ENCODE results near the gene DPH2.

Gene DPH2, protein sequence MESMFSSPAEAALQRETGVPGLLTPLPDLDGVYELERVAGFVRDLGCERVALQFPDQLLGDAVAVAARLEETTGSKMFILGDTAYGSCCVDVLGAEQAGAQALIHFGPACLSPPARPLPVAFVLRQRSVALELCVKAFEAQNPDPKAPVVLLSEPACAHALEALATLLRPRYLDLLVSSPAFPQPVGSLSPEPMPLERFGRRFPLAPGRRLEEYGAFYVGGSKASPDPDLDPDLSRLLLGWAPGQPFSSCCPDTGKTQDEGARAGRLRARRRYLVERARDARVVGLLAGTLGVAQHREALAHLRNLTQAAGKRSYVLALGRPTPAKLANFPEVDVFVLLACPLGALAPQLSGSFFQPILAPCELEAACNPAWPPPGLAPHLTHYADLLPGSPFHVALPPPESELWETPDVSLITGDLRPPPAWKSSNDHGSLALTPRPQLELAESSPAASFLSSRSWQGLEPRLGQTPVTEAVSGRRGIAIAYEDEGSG

GRCh38 chr1:43969746-43970466 lies at the start of gene DPH2:
Gene DPH2 (plus strand): TSS chr1:43970010. CDS start chr1:43970176, 166 bp downstream.
- peak; percentile 97 for DNase-seq

DNA sequence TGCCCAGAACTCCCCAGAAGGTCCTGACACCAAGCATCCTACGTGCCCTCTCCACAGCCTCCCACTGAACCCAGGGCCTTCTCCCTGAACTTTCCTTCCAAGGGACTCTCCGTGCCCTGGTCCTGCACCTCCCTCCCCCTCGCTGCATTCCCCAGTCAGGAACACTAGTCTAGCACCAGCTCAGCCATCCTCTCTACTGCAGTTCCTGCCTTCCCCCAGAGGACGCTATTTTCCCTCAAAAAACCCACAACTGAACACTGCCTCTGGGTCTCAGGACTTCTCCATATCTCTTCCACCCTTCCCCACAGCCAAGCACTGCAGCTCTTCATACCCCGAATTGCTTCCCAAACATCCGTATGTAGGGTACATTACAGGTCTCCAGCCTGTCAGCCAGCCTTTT lies 48.8 kb upstream of the DPH2 start:
- DNase-seq = no peak

GRCh38 chr1:43924516-43924915 lies 45.3 kb upstream of the DPH2 start:
- DNase-seq = no peak

DNA sequence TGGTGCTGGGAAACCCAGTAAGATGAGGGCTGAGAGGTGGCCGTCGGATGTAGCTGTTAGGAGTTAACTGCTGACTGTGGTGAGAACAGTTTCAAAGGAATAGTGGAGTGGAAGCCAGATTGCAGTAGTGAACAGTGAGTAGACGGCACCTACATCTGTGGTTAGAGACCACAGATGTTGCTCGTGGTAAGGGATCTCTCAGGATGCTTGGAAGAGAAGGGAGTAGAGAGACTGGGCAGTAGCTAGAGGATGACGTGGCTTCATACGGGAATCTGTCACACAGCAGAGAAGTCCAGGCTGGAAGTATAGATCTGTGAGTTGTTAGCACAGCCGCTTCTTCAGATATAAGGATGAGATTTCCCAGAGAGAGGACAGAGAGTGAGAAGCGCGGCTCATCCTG lies 44.0 kb upstream of the DPH2 start:
- DNase-seq = no peak

GRCh38 chr1:43930168-43930948 lies 39.5 kb upstream of the DPH2 start:
- DNase-seq = peak; percentile 25

- DNase-seq = no peak
Observed at GRCh38 chr1:43930949-43931275, 38.9 kb upstream of the DPH2 start.

DNA sequence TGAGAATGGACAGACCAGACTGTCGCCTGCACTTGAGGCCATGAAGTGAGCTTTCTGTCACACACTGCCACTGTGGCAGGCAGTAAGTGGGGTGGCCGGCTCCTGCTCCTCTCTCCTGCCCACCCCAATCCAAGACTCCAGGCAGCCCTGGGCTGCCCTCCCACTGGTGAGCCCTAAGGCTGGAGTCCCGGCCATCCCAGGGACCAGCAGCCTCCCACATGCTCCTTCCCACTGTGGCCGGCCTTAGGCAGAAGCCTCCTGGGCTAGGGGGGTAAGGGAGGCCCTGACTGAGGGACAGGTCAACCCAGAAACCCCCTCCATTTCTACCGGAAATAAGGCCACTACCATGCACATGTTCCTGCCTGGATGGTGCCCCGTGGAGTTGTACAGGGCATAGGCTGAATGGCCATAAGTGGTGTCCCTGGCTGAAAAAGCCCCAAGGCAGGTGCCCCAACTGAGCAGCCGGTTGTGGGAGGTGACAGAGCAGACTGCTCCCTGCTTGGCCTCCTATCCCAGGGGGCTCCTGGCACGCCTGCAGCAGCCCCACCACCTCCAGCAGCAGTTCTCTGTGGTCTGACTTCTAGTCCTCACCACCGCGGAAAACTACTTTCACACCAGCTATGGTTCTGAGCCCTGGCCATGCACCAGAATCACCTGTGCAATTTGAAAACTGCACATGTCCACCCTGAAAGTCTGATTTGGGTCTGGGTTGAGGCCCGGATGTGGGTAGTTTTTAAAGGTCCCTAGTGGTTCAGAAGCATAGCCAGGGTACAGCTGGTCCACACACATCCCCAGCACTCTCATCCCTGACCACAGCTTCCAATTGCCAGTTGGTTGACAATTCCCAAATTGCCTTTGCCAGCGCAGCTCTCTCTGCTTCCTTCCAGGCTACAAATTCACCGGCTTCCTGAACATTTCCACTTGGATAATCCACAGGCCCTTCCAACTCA lies 37.8 kb upstream of the DPH2 start:
- no peak for DNase-seq

- DNase-seq = no peak
Observed at GRCh38 chr1:43932786-43933385, 36.9 kb upstream of the DPH2 start.

- peak; percentile 21 for DNase-seq
Observed at GRCh38 chr1:43933386-43934100, 36.3 kb upstream of the DPH2 start, which contains the start of gene ARTN. Gene ARTN (plus strand): TSS chr1:43933801. CDS start chr1:43935657, 1,856 bp downstream.

- DNase-seq = peak; percentile 62
Observed at GRCh38 chr1:43934101-43934985, 35.5 kb upstream of the DPH2 start.

DNA sequence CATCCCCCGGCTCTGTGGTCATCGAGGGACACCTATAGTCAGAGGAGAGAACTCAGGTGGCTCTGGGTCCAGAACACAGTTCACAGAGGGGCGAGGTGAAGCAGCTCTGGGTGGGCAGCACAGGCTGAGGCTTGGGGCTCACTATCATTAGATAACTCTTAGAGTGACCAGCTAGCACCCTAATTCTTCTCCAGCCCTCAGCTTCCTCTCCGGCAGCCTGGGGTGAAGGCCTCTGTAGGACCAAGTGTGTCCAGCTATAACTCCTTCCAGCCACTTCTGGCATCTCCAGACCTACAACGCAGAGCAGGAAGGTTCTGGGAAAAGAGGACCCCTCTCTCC lies 34.9 kb upstream of the DPH2 start:
- no peak for DNase-seq

DNA sequence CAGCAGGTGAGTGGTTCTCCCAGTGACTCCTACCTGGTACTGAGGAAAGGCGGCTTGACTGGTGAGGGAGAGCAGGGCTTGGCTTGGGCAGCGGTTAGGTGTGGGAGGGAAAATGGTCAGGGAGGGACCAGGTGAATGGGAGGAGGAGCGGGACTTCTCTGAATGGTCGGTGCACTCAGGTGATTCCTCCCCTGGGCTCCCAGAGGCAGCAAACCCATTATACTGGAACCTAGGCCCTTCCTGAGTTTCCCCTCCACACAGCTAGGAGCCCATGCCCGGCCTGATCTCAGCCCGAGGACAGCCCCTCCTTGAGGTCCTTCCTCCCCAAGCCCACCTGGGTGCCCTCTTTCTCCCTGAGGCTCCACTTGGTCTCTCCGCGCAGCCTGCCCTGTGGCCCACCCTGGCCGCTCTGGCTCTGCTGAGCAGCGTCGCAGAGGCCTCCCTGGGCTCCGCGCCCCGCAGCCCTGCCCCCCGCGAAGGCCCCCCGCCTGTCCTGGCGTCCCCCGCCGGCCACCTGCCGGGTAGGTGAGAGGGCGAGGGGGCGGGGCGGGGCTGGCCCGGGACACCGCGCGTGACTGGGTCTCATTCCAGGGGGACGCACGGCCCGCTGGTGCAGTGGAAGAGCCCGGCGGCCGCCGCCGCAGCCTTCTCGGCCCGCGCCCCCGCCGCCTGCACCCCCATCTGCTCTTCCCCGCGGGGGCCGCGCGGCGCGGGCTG lies 33.9 kb upstream of the DPH2 start:
- DNase-seq = no peak

GRCh38 chr1:43936431-43937151 lies 33.2 kb upstream of the DPH2 start:
- DNase-seq = no peak

DNA sequence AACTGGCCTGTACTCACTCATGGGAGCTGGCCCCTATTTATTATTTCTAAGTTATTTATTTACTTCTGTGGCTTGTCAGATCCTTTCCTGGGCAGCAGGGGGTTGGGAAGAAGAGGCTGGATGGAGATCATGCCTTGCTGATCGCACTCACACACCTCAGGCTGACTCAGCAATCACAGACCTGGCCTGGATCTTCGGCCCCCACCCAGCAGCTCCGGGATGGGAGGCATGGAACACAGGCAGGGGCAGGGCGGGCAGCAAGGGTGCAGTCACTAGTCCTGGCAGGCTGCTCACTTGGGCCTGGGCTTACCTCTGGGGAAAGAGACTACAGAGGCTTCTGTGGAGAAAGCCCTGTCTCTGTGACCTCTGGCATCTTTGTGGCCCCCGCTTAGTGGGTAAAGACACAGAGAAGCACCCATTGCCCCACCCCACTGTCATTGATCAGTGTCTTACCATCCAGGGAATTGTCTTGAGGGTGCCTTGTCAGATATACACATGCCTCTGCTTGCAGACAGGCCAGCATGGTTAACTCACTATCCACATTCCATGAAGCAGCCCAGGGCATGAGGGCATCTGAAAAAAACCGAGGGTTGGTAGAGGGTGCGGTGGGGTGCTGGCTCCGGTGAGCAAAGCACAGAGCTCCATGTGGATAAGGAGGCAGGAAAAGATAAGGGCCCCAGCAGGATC lies 32.5 kb upstream of the DPH2 start:
- DNase-seq = no peak

DNA sequence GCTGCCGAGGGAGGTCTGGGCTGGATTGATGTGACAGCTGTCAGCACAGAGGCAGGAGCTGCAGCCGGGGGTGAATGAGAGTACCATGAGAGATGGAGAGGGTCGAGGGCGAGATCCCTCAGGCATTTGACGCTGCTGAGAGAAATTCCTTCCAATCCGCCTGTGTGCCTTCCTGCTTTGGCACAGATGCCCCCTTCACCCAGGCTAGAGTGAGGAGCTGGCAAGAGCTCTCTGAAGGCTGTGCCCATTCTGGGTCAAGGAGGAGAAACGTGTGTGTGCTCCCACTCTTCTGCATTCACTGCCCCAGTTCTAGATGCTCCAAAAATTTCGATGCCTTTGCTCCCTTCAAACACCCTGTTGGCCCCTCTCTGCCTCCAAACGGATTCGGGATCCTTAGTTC lies 31.4 kb upstream of the DPH2 start:
- no peak for DNase-seq

- no peak for DNase-seq
Observed at GRCh38 chr1:43938892-43939587, 30.8 kb upstream of the DPH2 start.

DNA sequence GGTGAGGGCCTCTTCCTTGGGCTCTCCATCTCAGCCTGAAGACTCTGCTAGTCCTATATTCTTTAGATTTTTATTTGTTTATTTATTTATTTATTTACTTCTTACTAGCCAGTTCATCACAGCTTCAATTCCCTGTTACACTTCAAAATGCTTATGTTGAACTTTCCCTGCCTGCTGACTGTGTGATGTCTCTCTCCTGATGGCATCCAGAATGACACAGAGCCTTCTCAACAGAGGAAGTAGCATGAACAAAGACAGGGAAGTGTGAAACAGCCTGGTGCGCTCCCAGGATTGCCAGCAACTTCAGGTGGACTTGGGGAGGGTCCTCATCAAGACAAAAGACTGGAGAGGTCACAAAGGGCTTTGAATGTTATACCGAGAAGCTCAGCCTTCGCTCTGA lies 27.4 kb upstream of the DPH2 start:
- no peak for DNase-seq

All from activated naive CD4-positive, alpha-beta T cell treated with anti-CD3 and anti-CD28 coated beads, Interleukin-2, amount 50 U/mL, for 16 hours (primary cell).